ENCODE data around the gene ILRUN. TPM values are rescaled to one million over a fixed set of nuclear protein-coding genes. Genes with fewer than 3 reads are reported as not detected.
A peak's percentile ranks its signal among the peaks of the same experiment; 100 is the strongest.

The ILRUN gene
- total and polyA plus RNA-seq, 9 of the 15 experiments (the other 6 are each of a cell fraction or from before 2014, with no cell fraction given), result 24.9 to 78.9 (median 53.4) TPM

DNA sequence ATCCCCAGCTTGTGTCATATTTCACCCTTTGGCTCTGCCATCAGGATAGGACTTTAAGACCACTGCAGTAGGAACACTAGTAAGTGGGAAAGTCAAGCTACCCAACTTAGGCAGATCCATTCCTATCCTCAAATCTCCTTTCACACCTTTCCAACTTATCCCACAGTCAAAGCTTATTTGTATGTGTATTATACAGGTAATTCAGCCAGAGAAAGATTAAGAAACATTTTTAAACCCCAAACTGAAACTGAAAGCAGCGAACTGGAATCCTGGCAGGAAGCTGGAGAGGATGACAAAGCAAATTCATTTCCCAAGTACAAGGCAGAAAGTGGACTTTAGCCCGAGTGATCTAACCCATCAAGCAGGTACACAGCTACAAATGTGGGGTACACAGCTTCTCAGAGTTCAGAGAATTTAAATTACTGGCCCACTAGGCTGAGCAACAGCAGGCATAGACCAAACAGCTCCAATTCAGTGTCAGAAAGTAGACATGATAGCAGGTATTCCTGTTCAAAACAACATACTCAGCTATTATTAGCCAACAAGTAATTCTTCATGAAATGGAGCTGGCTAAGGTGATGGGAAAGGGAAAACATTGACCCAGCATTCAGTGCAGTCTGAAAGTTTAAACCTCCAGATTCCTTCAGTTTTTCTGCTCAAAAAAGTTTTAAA lies 39.1 kb downstream of the ILRUN start (continued):
- TF ChIP-seq MAZ (CRISPR knock-in tag; conservative IDR thresholded peaks at IDR 0.05 in 1 of 2, IDR thresholded peaks at IDR 0.05 in 1 of 2) (0 out of 4 replicates have a peak, but pooled peaks of 1 of the 2 experiments have one; percentile 3), CEBPB (tag; IDR thresholded peaks at IDR 0.05) (0 out of 2 replicates have a peak, but pooled peaks have one; percentile 7), PRDM10 (IDR thresholded peaks at IDR 0.05; ENCODE audit: partially characterized antibody) (no peak), SMC3 (conservative IDR thresholded peaks at IDR 0.05; ENCODE audit: insufficient read depth, low read depth, low read length) (no peak), SREBF2 (CRISPR knock-in tag; IDR thresholded peaks at IDR 0.05) (peak; percentile 27; the same call in 1 of the 2 replicates), LARP7 (IDR thresholded peaks at IDR 0.05) (no peak), HOMEZ (CRISPR knock-in tag; IDR thresholded peaks at IDR 0.05) (no peak), FOXM1 (IDR thresholded peaks at IDR 0.05; ENCODE audit: low read depth) (peak; percentile 92), FOXM1 (CRISPR knock-in tag; IDR thresholded peaks at IDR 0.05; ENCODE audit: low read depth) (no peak), PHB (CRISPR knock-in tag; IDR thresholded peaks at IDR 0.05) (no peak), ZNF239 (CRISPR knock-in tag; IDR thresholded peaks at IDR 0.05) (no peak), MTA3 (IDR thresholded peaks at IDR 0.05; ENCODE audit: borderline replicate concordance) (no peak), ELF1 (tag; IDR thresholded peaks at IDR 0.05) (0 out of 2 replicates have a peak, but pooled peaks have one; percentile 50), GATAD2A (IDR thresholded peaks at IDR 0.05) (0 out of 2 replicates have a peak, but pooled peaks have one; percentile 62), YBX1 (IDR thresholded peaks at IDR 0.05) (no peak), NBN (IDR thresholded peaks at IDR 0.05; ENCODE audit: low read depth) (peak; percentile 14; the same call in 1 of the 2 replicates), ETV1 (tag; conservative IDR thresholded peaks at IDR 0.05; ENCODE audit: low read depth) (peak; percentile 58; the same call in 1 of the 2 replicates), ZNF431 (CRISPR knock-in tag; IDR thresholded peaks at IDR 0.05) (no peak), CEBPG (CRISPR knock-in tag; IDR thresholded peaks at IDR 0.05) (no peak), CEBPG (tag; conservative IDR thresholded peaks at IDR 0.05 in 1 of 2, IDR thresholded peaks at IDR 0.05 in 1 of 2) (peak in 1 of 2 experiments; percentile 8; a peak in 1 of 4 replicates), NFE2L1 (tag; IDR thresholded peaks at IDR 0.05; ENCODE audit: borderline replicate concordance, low read depth) (peak; percentile 92), IRF1 (CRISPR knock-in tag; IDR thresholded peaks at IDR 0.05; ENCODE audit: borderline replicate concordance) (peak; percentile 86), XRCC3 (IDR thresholded peaks at IDR 0.05) (no peak), ZNF699 (CRISPR knock-in tag; IDR thresholded peaks at IDR 0.05; ENCODE audit: insufficient replicate concordance) (no peak)

Measured in K562 (cell line).